GM10266 (cell line): ENCODE measurements around the gene MAP3K5.

Source experiments
- DNase-seq: peaks from one replicate; pipeline ENCODE4 v3.0.0; 2012; ENCODE audit errors: extremely low spot score
- CTCF ChIP-seq: IDR thresholded peaks from 2 replicates; pipeline ENCODE4 v1.5.1; 2012; ENCODE audit warnings: mild to moderate bottlenecking, low read depth; ENCODE audit not compliant: control insufficient read depth, insufficient read depth; ENCODE audit errors: missing control alignments

Gene MAP3K5

DNA sequence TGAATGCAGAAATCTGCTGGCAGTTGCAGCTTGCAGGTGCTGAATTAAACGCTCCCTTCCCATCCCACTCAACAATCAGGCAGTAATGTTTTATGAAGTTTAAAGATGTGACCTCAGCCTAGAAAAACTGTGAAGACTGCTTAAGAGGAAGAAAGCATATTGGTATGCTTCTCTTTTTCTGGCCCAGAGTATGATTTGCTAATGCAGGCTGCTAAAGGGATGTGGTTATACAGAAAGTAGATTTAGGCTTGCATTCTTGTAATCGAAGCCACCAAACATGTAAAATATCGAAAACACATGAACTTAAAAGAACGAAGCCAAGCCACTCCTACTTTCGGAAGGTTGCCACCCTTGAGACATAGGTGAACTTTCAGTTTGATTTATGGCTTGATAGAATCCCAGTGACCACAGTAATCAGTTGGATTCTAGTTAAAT lies 40.7 kb downstream of the MAP3K5 start:
- peak; percentile 48 for DNase-seq
- no peak for TF ChIP-seq CTCF

- TF ChIP-seq CTCF, result no peak
- no peak for DNase-seq
Observed at GRCh38 chr6:136750696-136751521, 41.4 kb downstream of the MAP3K5 start.

DNA sequence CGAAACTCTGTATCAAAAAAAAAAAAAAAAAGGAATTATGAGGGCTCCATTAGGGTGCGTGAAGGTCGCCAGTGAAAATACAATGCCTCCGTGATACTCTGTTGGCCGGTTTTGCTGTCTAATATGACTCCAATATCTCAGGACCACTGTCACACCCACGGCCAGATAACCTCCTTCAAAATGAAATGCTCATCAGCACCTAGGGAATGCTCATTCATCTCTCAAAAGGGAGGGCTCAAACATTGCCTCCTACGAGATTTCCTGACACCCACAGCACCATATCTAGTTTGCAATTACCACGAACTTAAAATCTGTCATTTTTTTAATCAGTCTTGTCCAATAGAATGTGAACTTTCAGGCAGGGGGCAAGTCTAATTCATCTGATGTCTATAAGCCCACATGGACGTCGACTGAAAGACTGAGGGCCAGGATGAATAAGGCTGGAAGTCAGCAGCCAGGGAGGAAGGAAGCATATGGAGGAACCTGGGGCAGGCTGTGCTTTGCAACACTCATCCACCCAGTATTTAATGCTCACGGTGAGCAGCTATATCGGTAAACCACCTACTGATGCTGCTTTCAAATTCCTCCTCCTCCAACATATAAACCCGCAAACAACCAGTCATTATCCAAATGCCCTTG lies 42.8 kb downstream of the MAP3K5 start:
- DNase-seq, result no peak

DNA sequence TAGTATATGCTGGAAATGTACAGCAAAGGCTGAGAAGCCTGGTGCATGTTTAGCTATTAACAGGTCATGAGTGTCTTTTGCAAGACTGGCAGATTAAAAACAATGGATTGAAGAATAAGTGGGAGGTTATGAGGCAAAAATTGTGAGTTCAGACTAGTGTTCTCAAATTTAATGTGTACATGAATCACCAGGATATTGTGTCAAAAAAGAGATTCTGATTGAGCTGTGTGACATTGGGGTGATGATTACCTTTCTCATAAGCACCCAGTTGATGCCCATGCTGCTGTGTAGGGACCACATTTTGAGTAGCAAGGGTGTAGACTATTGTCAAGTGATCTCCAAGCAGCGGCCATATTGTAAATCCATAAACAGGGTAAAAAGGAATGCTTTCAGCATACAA lies 44.8 kb downstream of the MAP3K5 start:
- no peak for TF ChIP-seq CTCF
- no peak for DNase-seq

More for the DNA sequence above, 42.8 kb downstream of the MAP3K5 start:
- TF ChIP-seq CTCF, result no peak

DNA sequence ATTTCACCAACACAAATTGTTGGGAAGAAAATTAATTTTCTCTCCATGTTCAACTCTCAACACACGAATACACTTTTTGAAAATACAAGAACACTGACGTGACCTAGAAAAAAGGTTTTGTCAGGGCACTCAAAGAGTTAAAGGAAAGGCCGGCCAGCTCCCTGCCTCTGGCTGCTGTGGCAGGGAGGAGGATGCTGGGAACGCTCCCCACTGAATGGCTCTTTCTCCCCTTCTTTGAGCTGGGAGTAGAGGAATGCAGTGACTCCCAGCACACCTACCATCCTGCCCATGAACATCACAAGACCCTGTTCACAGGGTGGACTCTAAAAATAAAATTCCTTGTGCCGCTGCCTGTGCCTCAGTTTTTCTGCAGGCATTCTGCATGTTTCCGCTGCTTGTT lies 47.0 kb downstream of the MAP3K5 start:
- DNase-seq, result no peak
- no peak for TF ChIP-seq CTCF

DNA sequence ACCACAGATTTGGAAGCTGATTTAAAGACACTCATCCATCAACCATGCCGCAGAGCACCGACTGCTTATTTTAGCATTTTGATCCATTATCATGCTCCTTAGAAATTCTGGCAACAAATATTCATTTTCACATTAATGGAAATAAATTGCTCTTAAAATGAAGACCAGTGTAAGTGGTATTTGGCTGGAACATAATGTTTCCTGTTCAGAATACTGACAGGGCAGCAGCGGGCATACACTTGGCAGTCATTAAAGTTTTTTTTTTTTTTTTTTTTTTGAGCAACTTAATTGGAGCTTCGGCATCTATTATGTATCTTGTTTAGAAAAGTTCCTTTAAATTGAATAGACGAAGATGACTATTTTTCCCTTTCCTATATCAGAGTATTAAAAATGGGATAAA lies 47.4 kb downstream of the MAP3K5 start:
- DNase-seq, result no peak
- TF ChIP-seq CTCF, result no peak

GRCh38 chr6:136742125-136742524 lies 50.2 kb downstream of the MAP3K5 start:
- DNase-seq, result no peak
- TF ChIP-seq CTCF, result no peak
